Kidney (tissue), 14 donors: Measurements from ENCODE around the gene RASAL3. TPM values are rescaled to one million over a fixed set of nuclear protein-coding genes. Genes with fewer than 3 reads are reported as not detected.

ENCODE experiments used
- DNase-seq, 5 donors: peaks; one replicate each; pipeline ENCODE4 v3.0.0-alpha.2; 2013 to 2020
- FAIRE-seq: peaks from 2 replicates; lab custom pipeline; 2012; peaks lifted over from hg19 to GRCh38; lab: Jason Lieb, UNC
- H3K27ac ChIP-seq, 2 donors: one replicate each; pipeline ENCODE4 v1.7.0; 2013; ENCODE audit warnings: low read depth in 2 of 2, low read length in 2 of 2, inconsistent platforms in 1 of 2
- H3K27me3 ChIP-seq: one replicate; pipeline ENCODE4 v1.7.1; 2013; ENCODE audit warnings: low read length, inconsistent platforms; ENCODE audit not compliant: control insufficient read depth, insufficient read depth
- H3K36me3 ChIP-seq, 3 donors: one replicate each; pipeline versions ENCODE4 v1.7.0 to v1.7.1; 2013; ENCODE audit warnings: low read length in 3 of 3, control low read depth in 1 of 3, inconsistent platforms in 1 of 3; ENCODE audit not compliant: insufficient read depth in 3 of 3, control insufficient read depth in 2 of 3
- H3K4me1 ChIP-seq, 3 donors: one replicate each; pipeline versions ENCODE4 v1.7.0 to v1.7.1; 2013; ENCODE audit warnings: low read length in 3 of 3, inconsistent platforms in 1 of 3, low read depth in 1 of 3; ENCODE audit not compliant: control insufficient read depth in 2 of 3, insufficient read depth in 2 of 3
- H3K4me3 ChIP-seq, 3 donors: one replicate each; pipeline versions ENCODE4 v1.7.0 to v1.8.1; 2013; ENCODE audit warnings: low read length in 3 of 3, control low read depth in 1 of 3, inconsistent platforms in 1 of 3
- H3K9ac ChIP-seq, 3 donors: one replicate each; pipeline versions ENCODE4 v1.7.0 to v1.7.1; 2013; ENCODE audit warnings: low read length in 3 of 3, control low read depth in 1 of 3, inconsistent platforms in 1 of 3
- H3K9me3 ChIP-seq, 3 donors: one replicate each; pipeline versions ENCODE4 v1.7.0 to v1.7.1; 2013; ENCODE audit warnings: low read length in 3 of 3, control low read depth in 1 of 3, inconsistent platforms in 1 of 3; ENCODE audit not compliant: control insufficient read depth in 2 of 3, insufficient read depth in 1 of 3
- CTCF ChIP-seq: IDR thresholded peaks from 3 replicates; pipeline ENCODE4 v1.5.1; 2012; ENCODE audit warnings: mild to moderate bottlenecking, moderate library complexity, borderline replicate concordance; ENCODE audit not compliant: insufficient read depth; ENCODE audit errors: extremely low read depth
- intact Hi-C: fragments of 100-400 bp; cut with DNase I; formaldehyde crosslinking; loops from one replicate; pipeline ENCODE4 v1.11.1; 2022
- polyA plus RNA-seq: library from polyadenylated mRNA; stranded (reverse); fragments of 350-450 nt; fragmentation: Illumina TruSeq; extraction: RNeasy Lipid Tissue Mini Kit (QIAGEN cat#74804); gene quantifications from one replicate; pipeline ENCODE4 v1.2.3, GENCODE V29; 2014; ENCODE audit warnings: low read depth, low replicate concordance; ENCODE audit not compliant: insufficient read depth
- total RNA-seq: library from RNA; stranded (reverse); fragmentation: NEBNext Ultra II Directional; extraction: Animal tissue kit (Norgen Biotek cat#: 25700); gene quantifications from one replicate; pipeline ENCODE4 v1.2.1, GENCODE V29; 2021
- donor health status: control.
- donor health status: control.
- donor health status: control.
- donor health status: control.
- donor health status: control.
- donor health status: DM: yes; HTN: yes; CAD: no.
- donor health status: Normal renal cell carcinoma (clear cell type).

RASAL3 gene
- total and polyA plus RNA-seq, 2 donors from 2014 or later = 1.5 to 12.1 TPM

GRCh38 chr19:15429825-15430467, 34.4 kb downstream of the RASAL3 start:
- no peak overlapping the region for H3K9ac ChIP-seq
- H3K9me3 ChIP-seq = no peaks in the 10 kb centered on the region
- intact Hi-C loops = no loop called here
- peaks cover 0 to 16% (median 5%) of the 10 kb centered on the region in 3 donors for H3K4me1 ChIP-seq
- FAIRE-seq (no peak), DNase-seq (no peak)
- H3K27ac ChIP-seq = no peak overlapping the region
- peaks cover 0 to 15% (median 9%) of the 10 kb centered on the region in 3 donors for H3K36me3 ChIP-seq
- no peak for TF ChIP-seq CTCF
- no peak overlapping the region for H3K4me3 ChIP-seq
- H3K27me3 ChIP-seq = no peaks in the 10 kb centered on the region

GRCh38 chr19:15428956-15429824, 35.2 kb downstream of the RASAL3 start:
- no peak overlapping the region for H3K9ac ChIP-seq
- H3K4me3 ChIP-seq = no peak overlapping the region
- intact Hi-C loops = no loop called here
- H3K36me3 ChIP-seq = peaks cover 0 to 15% (median 9%) of the 10 kb centered on the region in 3 donors
- no peaks in the 10 kb centered on the region for H3K27me3 ChIP-seq
- no peaks in the 10 kb centered on the region for H3K9me3 ChIP-seq
- no peak overlapping the region for H3K27ac ChIP-seq
- no peak for FAIRE-seq
- DNase-seq = no peak
- H3K4me1 ChIP-seq = peaks cover 0 to 16% (median 5%) of the 10 kb centered on the region in 3 donors
- no peak for TF ChIP-seq CTCF

- H3K9ac ChIP-seq = no peak overlapping the region
- H3K36me3 ChIP-seq = peaks cover 5 to 15% (median 11%) of the 10 kb centered on the region in 3 donors
- no peak for DNase-seq
- no peak overlapping the region for H3K27ac ChIP-seq
- peaks cover 0 to 12% (median 5%) of the 10 kb centered on the region in 3 donors for H3K4me1 ChIP-seq
- H3K27me3 ChIP-seq = no peaks in the 10 kb centered on the region
- no peak for TF ChIP-seq CTCF
- no peak for FAIRE-seq
- no peak overlapping the region for H3K4me3 ChIP-seq
- no peaks in the 10 kb centered on the region for H3K9me3 ChIP-seq
- intact Hi-C loops = no loop called here
These were observed 36.3 kb downstream of the RASAL3 start for GRCh38 chr19:15427991-15428471.
